ENCODE data around the gene ITPK1. TPM values are rescaled to one million over a fixed set of nuclear protein-coding genes. Genes with fewer than 3 reads are reported as not detected.

The ITPK1 gene
- total RNA-seq, 1 experiment from 2014 or later, result 66.2 TPM

DNA sequence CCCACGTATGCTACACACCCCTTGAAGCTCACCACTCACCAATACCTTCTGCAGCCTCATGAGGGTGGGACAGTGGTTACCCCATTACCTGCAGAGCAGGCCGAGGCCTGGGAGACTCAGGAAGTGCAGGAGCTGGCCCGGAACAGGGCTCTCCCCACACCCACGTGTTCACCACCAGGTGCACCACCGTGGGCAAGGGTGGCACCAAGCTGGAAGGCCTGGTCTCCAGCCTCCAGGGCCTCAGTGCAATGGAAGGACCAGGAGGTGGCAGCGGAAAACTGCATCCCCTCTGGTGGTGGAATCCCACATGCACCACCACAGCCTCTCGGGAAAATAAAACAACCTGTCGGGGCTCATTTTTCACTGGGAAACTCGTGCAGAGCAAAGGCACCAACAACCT is 36.4 kb downstream of the ITPK1 start:
- no TSS peak for BruUV-seq (replicated peaks)
- TF ChIP-seq EZH2 (IDR thresholded peaks at IDR 0.05; ENCODE audit: low read length, unreplicated experiment) (no peak), EZH2phosphoT487 (IDR thresholded peaks at IDR 0.05; ENCODE audit: borderline replicate concordance, low read length) (no peak)
- TF ChIP-seq, protein P1, sequence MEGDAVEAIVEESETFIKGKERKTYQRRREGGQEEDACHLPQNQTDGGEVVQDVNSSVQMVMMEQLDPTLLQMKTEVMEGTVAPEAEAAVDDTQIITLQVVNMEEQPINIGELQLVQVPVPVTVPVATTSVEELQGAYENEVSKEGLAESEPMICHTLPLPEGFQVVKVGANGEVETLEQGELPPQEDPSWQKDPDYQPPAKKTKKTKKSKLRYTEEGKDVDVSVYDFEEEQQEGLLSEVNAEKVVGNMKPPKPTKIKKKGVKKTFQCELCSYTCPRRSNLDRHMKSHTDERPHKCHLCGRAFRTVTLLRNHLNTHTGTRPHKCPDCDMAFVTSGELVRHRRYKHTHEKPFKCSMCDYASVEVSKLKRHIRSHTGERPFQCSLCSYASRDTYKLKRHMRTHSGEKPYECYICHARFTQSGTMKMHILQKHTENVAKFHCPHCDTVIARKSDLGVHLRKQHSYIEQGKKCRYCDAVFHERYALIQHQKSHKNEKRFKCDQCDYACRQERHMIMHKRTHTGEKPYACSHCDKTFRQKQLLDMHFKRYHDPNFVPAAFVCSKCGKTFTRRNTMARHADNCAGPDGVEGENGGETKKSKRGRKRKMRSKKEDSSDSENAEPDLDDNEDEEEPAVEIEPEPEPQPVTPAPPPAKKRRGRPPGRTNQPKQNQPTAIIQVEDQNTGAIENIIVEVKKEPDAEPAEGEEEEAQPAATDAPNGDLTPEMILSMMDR (conservative IDR thresholded peaks at IDR 0.05; ENCODE audit: low read depth, low read length), result no peak
- Histone ChIP-seq H3K4me1 (ENCODE audit: insufficient read depth, low read length) (no peaks in the 10 kb centered on the region), H3K27ac (ENCODE audit: low read length) (no peak overlapping the region), H3K36me3 (ENCODE audit: low read depth, low read length) (no peaks in the 10 kb centered on the region), H3F3A (ENCODE audit: low read length, unreplicated experiment) (no peaks in the 10 kb centered on the region), H3K4me3 (ENCODE audit: low read length) (no peak overlapping the region), H3K9me3 (ENCODE audit: low read length) (no peaks in the 10 kb centered on the region), H3K9ac (ENCODE audit: low read length) (no peak overlapping the region), H2AFZ (ENCODE audit: low read length) (no peak overlapping the region), H3K9me2 (replicated peaks; ENCODE audit: low read length) (no peaks in the 10 kb centered on the region), H3K79me2 (ENCODE audit: low read length) (peaks cover 27% of the 10 kb centered on the region; the same call in 1 of the 2 replicates), H4K20me1 (ENCODE audit: low read length) (no peaks in the 10 kb centered on the region), H3K27me3 (ENCODE audit: low read length) (no peaks in the 10 kb centered on the region), H3K4me2 (ENCODE audit: low read length) (no peak overlapping the region)
- ChIA-PET POLR2A (ENCODE audit: unreplicated experiment) (no interaction called here), CTCF (no interaction called here)
- ATAC-seq (no peak), DNase-seq (no peak)
- intact Hi-C loops (cut with micrococcal nuclease), result no loop called here

DNA sequence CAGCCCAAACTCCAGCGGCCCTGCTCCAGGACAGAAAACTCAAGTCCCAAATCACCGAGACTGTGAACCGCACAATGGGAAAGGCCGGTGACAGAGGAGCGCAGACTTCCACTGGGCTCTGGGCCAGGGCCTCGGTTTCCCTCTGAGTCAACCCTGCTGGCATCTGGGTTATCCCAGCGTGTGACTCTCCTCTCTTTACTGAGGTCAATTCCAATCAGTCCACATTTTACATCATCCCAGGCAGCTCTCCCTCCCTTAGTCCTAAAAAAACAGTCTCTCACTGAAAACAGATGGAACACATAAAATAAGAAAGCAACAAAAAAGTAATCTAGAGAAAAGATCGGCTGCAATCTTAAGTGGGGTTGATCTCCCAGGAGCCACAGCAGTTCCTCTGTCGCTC is 36.9 kb downstream of the ITPK1 start:
- Histone ChIP-seq H3K9ac (ENCODE audit: low read length) (no peak overlapping the region), H3K9me3 (ENCODE audit: low read length) (no peaks in the 10 kb centered on the region), H3K9me2 (replicated peaks; ENCODE audit: low read length) (no peaks in the 10 kb centered on the region), H2AFZ (ENCODE audit: low read length) (no peak overlapping the region), H3K36me3 (ENCODE audit: low read depth, low read length) (no peaks in the 10 kb centered on the region), H3K27ac (ENCODE audit: low read length) (no peak overlapping the region), H3K4me2 (ENCODE audit: low read length) (no peak overlapping the region), H3K27me3 (ENCODE audit: low read length) (no peaks in the 10 kb centered on the region), H4K20me1 (ENCODE audit: low read length) (no peaks in the 10 kb centered on the region), H3F3A (ENCODE audit: low read length, unreplicated experiment) (no peaks in the 10 kb centered on the region), H3K4me1 (ENCODE audit: insufficient read depth, low read length) (no peaks in the 10 kb centered on the region), H3K79me2 (ENCODE audit: low read length) (peaks cover 23% of the 10 kb centered on the region; the same call in 1 of the 2 replicates), H3K4me3 (ENCODE audit: low read length) (no peak overlapping the region)
- ChIA-PET CTCF (no interaction called here), POLR2A (ENCODE audit: unreplicated experiment) (interaction anchor here (0.6 kb wide), 1 partner anchor 11 kb away, joined by 4 read pairs; no protein-coding TSS in a partner anchor)
- DNase-seq, result no peak
- intact Hi-C loops (cut with micrococcal nuclease), result no loop called here
- no TSS peak for BruUV-seq (replicated peaks)
- no peak for ATAC-seq
- TF ChIP-seq, protein P1 (conservative IDR thresholded peaks at IDR 0.05; ENCODE audit: low read depth, low read length), result no peak
- no peak for TF ChIP-seq EZH2 (IDR thresholded peaks at IDR 0.05; ENCODE audit: low read length, unreplicated experiment)
- no peak for TF ChIP-seq EZH2phosphoT487 (IDR thresholded peaks at IDR 0.05; ENCODE audit: borderline replicate concordance, low read length)

DNA sequence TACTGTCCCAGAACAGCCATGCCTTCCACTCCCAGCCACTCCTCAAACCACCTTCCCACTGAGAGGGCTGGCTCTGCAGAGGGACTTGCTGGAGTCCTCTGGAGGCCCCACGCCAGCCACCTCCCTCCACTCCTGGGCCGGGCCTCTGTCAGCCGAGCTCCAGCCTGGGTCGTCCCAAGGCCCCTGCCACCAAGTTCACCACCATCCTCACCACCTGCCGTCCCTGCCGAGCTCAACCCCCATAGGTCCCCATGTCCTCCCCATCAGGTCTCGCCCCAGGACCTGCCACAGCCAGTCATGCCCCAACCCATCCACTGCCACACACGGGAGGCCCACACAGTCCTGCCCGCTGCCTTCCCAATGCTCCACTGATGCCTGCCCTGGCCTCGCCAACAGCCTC is 39.0 kb downstream of the ITPK1 start:
- DNase-seq, result no peak
- Histone ChIP-seq H3F3A (ENCODE audit: low read length, unreplicated experiment) (no peaks in the 10 kb centered on the region), H3K4me2 (ENCODE audit: low read length) (no peak overlapping the region), H3K9me2 (replicated peaks; ENCODE audit: low read length) (no peaks in the 10 kb centered on the region), H3K79me2 (ENCODE audit: low read length) (peaks cover 21% of the 10 kb centered on the region; the same call in 1 of the 2 replicates), H3K4me3 (ENCODE audit: low read length) (no peak overlapping the region), H3K9me3 (ENCODE audit: low read length) (no peaks in the 10 kb centered on the region), H3K27me3 (ENCODE audit: low read length) (no peaks in the 10 kb centered on the region), H2AFZ (ENCODE audit: low read length) (no peak overlapping the region), H4K20me1 (ENCODE audit: low read length) (no peaks in the 10 kb centered on the region), H3K36me3 (ENCODE audit: low read depth, low read length) (no peaks in the 10 kb centered on the region), H3K9ac (ENCODE audit: low read length) (no peak overlapping the region), H3K4me1 (ENCODE audit: insufficient read depth, low read length) (peaks cover 6% of the 10 kb centered on the region; the same call in 1 of the 2 replicates), H3K27ac (ENCODE audit: low read length) (no peak overlapping the region)
- BruUV-seq (replicated peaks), result no TSS peak
- intact Hi-C loops (cut with micrococcal nuclease), result no loop called here
- ChIA-PET CTCF (no interaction called here), POLR2A (ENCODE audit: unreplicated experiment) (no interaction called here)
- no peak for TF ChIP-seq EZH2phosphoT487 (IDR thresholded peaks at IDR 0.05; ENCODE audit: borderline replicate concordance, low read length)
- TF ChIP-seq, protein P1 (conservative IDR thresholded peaks at IDR 0.05; ENCODE audit: low read depth, low read length), result no peak
- TF ChIP-seq EZH2 (IDR thresholded peaks at IDR 0.05; ENCODE audit: low read length, unreplicated experiment), result no peak
- no peak for ATAC-seq

All from PC-3 (cell line).